Mesothelial cell of epicardium (in vitro differentiated cells): ENCODE results near the gene MRC2. TPM values are rescaled to one million over a fixed set of nuclear protein-coding genes. Genes with fewer than 3 reads are reported as not detected.

ENCODE experiments used
- DNase-seq, 2 experiments: peaks; one replicate each; pipeline ENCODE4 v3.0.0; 2021; ENCODE audit warnings: low spot score in 2 of 2; ENCODE audit not compliant: unreplicated experiment in 2 of 2
- H3K27ac Mint-ChIP-seq: 2 replicates; pipeline ENCODE4 v1.8.0; 2021; ENCODE audit warnings: mixed read lengths
- H3K27me3 Mint-ChIP-seq: 2 replicates; pipeline ENCODE4 v1.8.0; 2021; ENCODE audit warnings: low read depth, mixed read lengths
- H3K36me3 Mint-ChIP-seq: 2 replicates; pipeline ENCODE4 v1.8.0; 2021; ENCODE audit warnings: mixed read lengths
- H3K4me1 Mint-ChIP-seq: 2 replicates; pipeline ENCODE4 v1.8.0; 2021; ENCODE audit warnings: mixed read lengths
- H3K4me3 Mint-ChIP-seq: 2 replicates; pipeline ENCODE4 v1.8.0; 2021; ENCODE audit warnings: mild to moderate bottlenecking, moderate library complexity, mixed read lengths
- H3K9me3 Mint-ChIP-seq: 2 replicates; pipeline ENCODE4 v1.8.0; 2021; ENCODE audit warnings: mixed read lengths
- total RNA-seq: library from RNA; stranded (reverse); gene quantifications from 3 replicates; pipeline ENCODE4 v1.2.1, GENCODE V29; 2021
- TF ChIP-seq, protein P1 (sequence below): fragments of 200-600 bp; sonication (generic); IDR thresholded peaks from one replicate; pipeline ENCODE4 v1.5.0; 2021; ENCODE audit warnings: antibody characterized with exemption; ENCODE audit not compliant: unreplicated experiment

MRC2 gene
- total RNA-seq, 1 donor from 2014 or later: 120 TPM

GRCh38 chr17:62625184-62625869, 2.1 kb upstream of the MRC2 start:
- Mint-ChIP-seq H3K27me3 (peaks cover 9% of the 10 kb centered on the region), H3K27ac (peak overlapping the region; percentile 86), H3K9me3 (no peaks in the 10 kb centered on the region), H3K4me1 (peaks cover 37% of the 10 kb centered on the region), H3K36me3 (peaks cover 11% of the 10 kb centered on the region), H3K4me3 (peak overlapping the region; percentile 80)
- TF ChIP-seq, protein P1, sequence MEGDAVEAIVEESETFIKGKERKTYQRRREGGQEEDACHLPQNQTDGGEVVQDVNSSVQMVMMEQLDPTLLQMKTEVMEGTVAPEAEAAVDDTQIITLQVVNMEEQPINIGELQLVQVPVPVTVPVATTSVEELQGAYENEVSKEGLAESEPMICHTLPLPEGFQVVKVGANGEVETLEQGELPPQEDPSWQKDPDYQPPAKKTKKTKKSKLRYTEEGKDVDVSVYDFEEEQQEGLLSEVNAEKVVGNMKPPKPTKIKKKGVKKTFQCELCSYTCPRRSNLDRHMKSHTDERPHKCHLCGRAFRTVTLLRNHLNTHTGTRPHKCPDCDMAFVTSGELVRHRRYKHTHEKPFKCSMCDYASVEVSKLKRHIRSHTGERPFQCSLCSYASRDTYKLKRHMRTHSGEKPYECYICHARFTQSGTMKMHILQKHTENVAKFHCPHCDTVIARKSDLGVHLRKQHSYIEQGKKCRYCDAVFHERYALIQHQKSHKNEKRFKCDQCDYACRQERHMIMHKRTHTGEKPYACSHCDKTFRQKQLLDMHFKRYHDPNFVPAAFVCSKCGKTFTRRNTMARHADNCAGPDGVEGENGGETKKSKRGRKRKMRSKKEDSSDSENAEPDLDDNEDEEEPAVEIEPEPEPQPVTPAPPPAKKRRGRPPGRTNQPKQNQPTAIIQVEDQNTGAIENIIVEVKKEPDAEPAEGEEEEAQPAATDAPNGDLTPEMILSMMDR: no peak
- no peak for DNase-seq

- TF ChIP-seq, protein P1: no peak
- Mint-ChIP-seq H3K4me3 (peak overlapping the region; percentile 80), H3K27ac (peak overlapping the region; percentile 86), H3K9me3 (no peaks in the 10 kb centered on the region), H3K4me1 (peaks cover 38% of the 10 kb centered on the region), H3K27me3 (peaks cover 9% of the 10 kb centered on the region), H3K36me3 (peaks cover 11% of the 10 kb centered on the region)
- DNase-seq: no peak
These were observed 1.6 kb upstream of the MRC2 start for GRCh38 chr17:62625870-62626200.

- Mint-ChIP-seq H3K4me3 (peak overlapping the region; percentile 80), H3K9me3 (no peaks in the 10 kb centered on the region), H3K27me3 (peaks cover 9% of the 10 kb centered on the region), H3K27ac (peak overlapping the region; percentile 85), H3K36me3 (peaks cover 11% of the 10 kb centered on the region), H3K4me1 (peaks cover 38% of the 10 kb centered on the region)
- TF ChIP-seq, protein P1: no peak
- peak in 1 of 2 experiments; percentile 69 for DNase-seq
These were observed 701 bp upstream of the MRC2 start for GRCh38 chr17:62626719-62627218.

GRCh38 chr17:62627904-62628633, 599 bp downstream of the MRC2 start:
- peak; percentile 48 to 55 for DNase-seq
- Mint-ChIP-seq H3K36me3 (peaks cover 8% of the 10 kb centered on the region), H3K27ac (peak overlapping the region; percentile 94), H3K4me1 (peaks cover 47% of the 10 kb centered on the region), H3K4me3 (peak overlapping the region; percentile 84), H3K27me3 (peaks cover 9% of the 10 kb centered on the region), H3K9me3 (no peaks in the 10 kb centered on the region)
- TF ChIP-seq, protein P1: no peak

DNA sequence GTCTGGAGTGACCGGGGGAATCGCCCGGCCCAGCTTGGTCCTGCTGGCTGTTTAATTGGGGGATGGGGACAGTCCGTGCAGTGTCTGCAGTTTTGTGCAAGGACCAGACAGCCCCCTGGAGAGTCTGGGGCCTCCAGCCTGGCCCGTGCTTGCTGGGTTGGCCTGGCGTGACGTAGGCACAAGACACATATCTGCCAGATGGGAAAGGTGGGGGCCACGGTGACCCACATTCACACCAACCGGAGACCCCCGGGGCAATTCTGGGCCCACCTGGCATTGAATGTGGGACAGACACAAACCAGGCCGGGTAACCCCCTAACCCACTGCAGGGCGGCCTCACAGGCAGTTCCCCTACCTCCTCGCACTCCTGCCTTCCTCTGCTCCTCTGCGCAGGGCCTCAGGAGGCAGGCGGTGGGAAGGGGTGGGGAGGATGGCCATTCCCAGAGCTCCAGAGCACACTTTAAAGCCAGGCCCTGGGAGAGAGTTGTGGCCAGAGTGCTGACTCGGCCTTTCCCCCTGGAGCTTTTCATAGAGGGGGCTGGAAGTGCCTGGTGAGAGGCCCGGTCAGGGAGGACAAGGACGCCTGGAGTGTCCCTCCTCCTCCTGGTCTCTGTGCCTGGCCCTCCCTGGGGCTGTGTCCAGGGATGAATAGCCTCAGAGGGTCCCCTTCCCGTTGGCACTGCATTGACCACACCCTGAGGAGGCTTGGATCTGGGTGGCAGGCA, 1.5 kb downstream of the MRC2 start:
- Mint-ChIP-seq H3K36me3 (peaks cover 4% of the 10 kb centered on the region), H3K9me3 (no peaks in the 10 kb centered on the region), H3K4me3 (peak overlapping the region; percentile 84), H3K27ac (peak overlapping the region; percentile 94), H3K4me1 (peaks cover 52% of the 10 kb centered on the region), H3K27me3 (peaks cover 9% of the 10 kb centered on the region)
- TF ChIP-seq, protein P1: no peak
- no peak for DNase-seq
